ENCODE data around the gene INO80D.

GRCh38 chr2:205996161-205996560 lies 89.8 kb downstream of the INO80D start:
- TF ChIP-seq EZH2 (IDR thresholded peaks at IDR 0.05) (no peak), EZH2phosphoT487 (IDR thresholded peaks at IDR 0.05) (no peak)
- TF ChIP-seq, protein P1, sequence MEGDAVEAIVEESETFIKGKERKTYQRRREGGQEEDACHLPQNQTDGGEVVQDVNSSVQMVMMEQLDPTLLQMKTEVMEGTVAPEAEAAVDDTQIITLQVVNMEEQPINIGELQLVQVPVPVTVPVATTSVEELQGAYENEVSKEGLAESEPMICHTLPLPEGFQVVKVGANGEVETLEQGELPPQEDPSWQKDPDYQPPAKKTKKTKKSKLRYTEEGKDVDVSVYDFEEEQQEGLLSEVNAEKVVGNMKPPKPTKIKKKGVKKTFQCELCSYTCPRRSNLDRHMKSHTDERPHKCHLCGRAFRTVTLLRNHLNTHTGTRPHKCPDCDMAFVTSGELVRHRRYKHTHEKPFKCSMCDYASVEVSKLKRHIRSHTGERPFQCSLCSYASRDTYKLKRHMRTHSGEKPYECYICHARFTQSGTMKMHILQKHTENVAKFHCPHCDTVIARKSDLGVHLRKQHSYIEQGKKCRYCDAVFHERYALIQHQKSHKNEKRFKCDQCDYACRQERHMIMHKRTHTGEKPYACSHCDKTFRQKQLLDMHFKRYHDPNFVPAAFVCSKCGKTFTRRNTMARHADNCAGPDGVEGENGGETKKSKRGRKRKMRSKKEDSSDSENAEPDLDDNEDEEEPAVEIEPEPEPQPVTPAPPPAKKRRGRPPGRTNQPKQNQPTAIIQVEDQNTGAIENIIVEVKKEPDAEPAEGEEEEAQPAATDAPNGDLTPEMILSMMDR (IDR thresholded peaks at IDR 0.05), result no peak
